Tibial nerve (tissue), 4 donors: Measurements from ENCODE around the gene HCRTR2. TPM values are rescaled to one million over a fixed set of nuclear protein-coding genes. Genes with fewer than 3 reads are reported as not detected.
"Not testable (repeated sequence)": the region's sequence is repeated elsewhere in the genome, so short reads cannot be mapped to it uniquely, and the experiment has no call there.

Experiments
- DNase-seq, 2 donors: peaks; one replicate each; pipeline ENCODE4 v3.0.0-alpha.2; 2019; ENCODE audit warnings: low spot score in 2 of 2
- H3K27ac ChIP-seq, 4 donors: fragments of 200-600 bp; sonication (generic) in 3 of 4; one replicate each; pipeline ENCODE4 v1.5.1; 2017 to 2019; ENCODE audit warnings: mild to moderate bottlenecking in 1 of 4
- H3K27me3 ChIP-seq, 2 donors: fragments of 200-600 bp; sonication (generic) in 1 of 2; one replicate each; pipeline versions ENCODE4 v1.5.1 to v1.6.0; 2017 to 2019
- H3K36me3 ChIP-seq, 3 donors: fragments of 200-600 bp; sonication (generic); one replicate each; pipeline ENCODE4 v1.5.1; 2018 to 2019
- H3K4me1 ChIP-seq, 4 donors: fragments of 200-600 bp; sonication (generic) in 3 of 4; one replicate each; pipeline ENCODE4 v1.5.1; 2017 to 2019
- H3K4me3 ChIP-seq, 4 donors: fragments of 200-600 bp; sonication (generic) in 3 of 4; one replicate each; pipeline ENCODE4 v1.5.1; 2017 to 2019; ENCODE audit warnings: mild to moderate bottlenecking in 1 of 4, moderate library complexity in 1 of 4
- H3K9me3 ChIP-seq, 4 donors: fragments of 200-600 bp; sonication (generic) in 3 of 4; one replicate each; pipeline ENCODE4 v1.5.1; 2017 to 2019
- EP300 ChIP-seq, 2 donors: sonication (generic); formaldehyde crosslinking; IDR thresholded peaks; one replicate each; pipeline ENCODE4 v1.6.1; 2017; ENCODE audit warnings: antibody characterized with exemption in 2 of 2, mild to moderate bottlenecking in 1 of 2
- POLR2A ChIP-seq, 2 donors: fragments of 450-650 bp; IDR thresholded peaks; one replicate each; pipeline ENCODE4 v1.6.1; 2017; ENCODE audit warnings: antibody characterized with exemption in 2 of 2, mild to moderate bottlenecking in 2 of 2, moderate library complexity in 2 of 2
- WGBS, 2 donors: methylation state at CpG; one replicate each; pipeline ENCODE4 v1.1.5; 2018; 5-methylcytosine and 5-hydroxymethylcytosine counted together
- total RNA-seq, 4 donors: library from RNA; depleted of rRNA; stranded (reverse); fragments of >200 nt; gene quantifications; one replicate each; pipeline ENCODE4 v1.1.0, GENCODE V29; 2016
- TF ChIP-seq, protein P1 (sequence below), 5 experiments: fragments of 200-600 bp in 3 of 5; fragments of 450-650 bp in 2 of 5; sonication (generic) in 3 of 5; IDR thresholded peaks; one replicate each; pipeline ENCODE4 v1.5.1; 2016 to 2019; ENCODE audit warnings: antibody characterized with exemption in 5 of 5, mild to moderate bottlenecking in 3 of 5, moderate library complexity in 2 of 5

The HCRTR2 gene
- total RNA-seq, 4 donors from 2014 or later, result not detected

DNA sequence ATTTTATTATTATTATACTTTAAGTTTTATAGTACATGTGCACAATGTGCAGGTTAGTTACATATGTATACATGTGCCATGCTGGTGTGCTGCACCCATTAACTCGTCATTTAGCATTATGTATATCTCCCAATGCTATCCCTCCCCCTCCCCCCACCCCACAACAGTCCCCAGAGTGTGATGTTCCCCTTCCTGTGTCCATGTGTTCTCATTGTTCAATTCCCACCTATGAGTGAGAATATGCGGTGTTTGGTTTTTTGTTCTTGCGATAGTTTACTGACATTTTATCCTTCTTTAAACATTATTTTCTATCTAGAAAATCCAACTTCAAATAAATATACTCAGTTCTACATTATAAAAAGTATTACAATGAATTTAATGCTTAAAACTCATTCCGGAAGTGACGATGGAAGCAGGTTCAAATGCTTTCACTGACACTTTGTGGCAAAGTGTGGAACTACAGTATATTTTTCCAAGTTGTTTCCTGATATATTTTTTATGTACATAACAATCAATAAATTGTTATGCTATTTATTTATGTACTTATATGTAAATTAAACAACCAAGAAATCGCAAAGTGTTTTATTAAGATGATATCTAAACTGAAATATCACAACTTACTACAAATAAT is 66.8 kb downstream of the HCRTR2 start:
- not testable (repeated sequence) for H3K4me3 ChIP-seq, DNase-seq, H3K27me3 ChIP-seq, H3K9me3 ChIP-seq, H3K27ac ChIP-seq, H3K36me3 ChIP-seq, H3K4me1 ChIP-seq
- TF ChIP-seq, protein P1, sequence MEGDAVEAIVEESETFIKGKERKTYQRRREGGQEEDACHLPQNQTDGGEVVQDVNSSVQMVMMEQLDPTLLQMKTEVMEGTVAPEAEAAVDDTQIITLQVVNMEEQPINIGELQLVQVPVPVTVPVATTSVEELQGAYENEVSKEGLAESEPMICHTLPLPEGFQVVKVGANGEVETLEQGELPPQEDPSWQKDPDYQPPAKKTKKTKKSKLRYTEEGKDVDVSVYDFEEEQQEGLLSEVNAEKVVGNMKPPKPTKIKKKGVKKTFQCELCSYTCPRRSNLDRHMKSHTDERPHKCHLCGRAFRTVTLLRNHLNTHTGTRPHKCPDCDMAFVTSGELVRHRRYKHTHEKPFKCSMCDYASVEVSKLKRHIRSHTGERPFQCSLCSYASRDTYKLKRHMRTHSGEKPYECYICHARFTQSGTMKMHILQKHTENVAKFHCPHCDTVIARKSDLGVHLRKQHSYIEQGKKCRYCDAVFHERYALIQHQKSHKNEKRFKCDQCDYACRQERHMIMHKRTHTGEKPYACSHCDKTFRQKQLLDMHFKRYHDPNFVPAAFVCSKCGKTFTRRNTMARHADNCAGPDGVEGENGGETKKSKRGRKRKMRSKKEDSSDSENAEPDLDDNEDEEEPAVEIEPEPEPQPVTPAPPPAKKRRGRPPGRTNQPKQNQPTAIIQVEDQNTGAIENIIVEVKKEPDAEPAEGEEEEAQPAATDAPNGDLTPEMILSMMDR (IDR thresholded peaks at IDR 0.05), result peak; percentile 19 to 39 (median 33)
- WGBS, 2 donors, result 52 to 56% methylated on average over 6 of the region's 6 CpGs

DNA sequence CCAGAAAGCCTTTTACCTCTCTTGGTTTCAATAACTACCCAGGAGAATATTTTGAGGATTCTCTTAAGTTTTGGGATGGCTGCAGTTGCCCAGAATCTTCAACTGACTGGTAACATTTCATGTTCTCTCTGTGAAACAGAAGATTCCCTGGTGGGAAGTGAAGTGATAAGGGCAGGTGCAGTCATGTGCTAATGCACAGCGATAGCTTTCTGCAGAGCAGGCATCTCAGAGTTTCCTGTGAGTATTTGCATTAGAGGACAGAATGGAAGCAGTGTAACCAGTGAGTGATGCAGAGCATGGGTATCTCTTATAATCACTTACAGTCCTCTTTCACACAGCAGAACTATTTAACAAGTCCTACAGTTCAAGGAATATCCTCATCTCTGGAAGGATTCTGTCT is 76.1 kb downstream of the HCRTR2 start:
- Histone ChIP-seq H3K36me3 (no peaks in the 10 kb centered on the region), H3K9me3 (no peaks in the 10 kb centered on the region), H3K4me1 (no peaks in the 10 kb centered on the region), H3K4me3 (no peak overlapping the region), H3K27ac (no peak overlapping the region), H3K27me3 (no peaks in the 10 kb centered on the region)
- TF ChIP-seq, protein P1 (IDR thresholded peaks at IDR 0.05), result no peak
- TF ChIP-seq POLR2A (IDR thresholded peaks at IDR 0.05) (no peak), EP300 (IDR thresholded peaks at IDR 0.05) (no peak)
- 25 to 44% methylated on average over 1 of the region's 1 CpG for WGBS, 2 donors
- DNase-seq, result no peak

DNA sequence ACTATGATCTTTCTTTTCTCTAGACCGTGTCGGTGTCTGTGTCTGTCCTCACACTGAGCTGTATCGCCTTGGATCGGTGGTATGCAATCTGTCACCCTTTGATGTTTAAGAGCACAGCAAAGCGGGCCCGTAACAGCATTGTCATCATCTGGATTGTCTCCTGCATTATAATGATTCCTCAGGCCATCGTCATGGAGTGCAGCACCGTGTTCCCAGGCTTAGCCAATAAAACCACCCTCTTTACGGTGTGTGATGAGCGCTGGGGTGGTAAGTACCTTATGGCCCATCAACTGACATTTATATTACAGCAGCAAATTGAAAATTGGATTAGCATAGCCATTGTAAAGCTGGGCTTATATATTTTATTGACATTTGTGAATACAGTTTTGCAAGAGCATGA is 80.8 kb downstream of the HCRTR2 start:
- WGBS, 2 donors, result 52 to 58% methylated on average over 10 of the region's 10 CpGs

DNA sequence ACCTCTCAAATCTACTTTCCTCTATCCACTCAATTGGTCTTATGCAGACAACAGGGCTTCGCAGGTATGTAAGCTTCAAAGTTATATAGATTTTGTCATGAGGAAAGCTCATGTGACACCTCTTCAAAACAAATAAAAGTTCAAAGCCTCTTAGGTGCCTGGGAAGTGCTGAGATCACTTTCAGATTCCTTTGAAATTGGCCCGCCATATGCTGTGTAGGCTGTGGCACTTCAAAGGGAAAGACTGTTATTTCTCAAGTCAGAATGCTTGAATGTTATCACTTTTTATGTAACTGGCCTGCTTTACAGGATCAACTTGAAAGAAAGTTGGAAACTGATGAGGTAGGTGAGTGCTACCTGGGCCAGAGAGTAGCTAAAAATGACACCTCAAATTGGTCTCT is 85.9 kb downstream of the HCRTR2 start:
- H3K4me3 ChIP-seq, result no peak overlapping the region
- H3K4me1 ChIP-seq, result no peaks in the 10 kb centered on the region
- DNase-seq, result no peak
- H3K9me3 ChIP-seq, result no peaks in the 10 kb centered on the region
- TF ChIP-seq, protein P1 (IDR thresholded peaks at IDR 0.05), result no peak
- 86 to 89% methylated on average over 2 of the region's 2 CpGs for WGBS, 2 donors
- no peak overlapping the region for H3K27ac ChIP-seq
- no peaks in the 10 kb centered on the region for H3K27me3 ChIP-seq
- no peaks in the 10 kb centered on the region for H3K36me3 ChIP-seq

More for the DNA sequence above, 80.8 kb downstream of the HCRTR2 start:
- Histone ChIP-seq H3K27ac (no peak overlapping the region), H3K4me3 (no peak overlapping the region), H3K36me3 (no peaks in the 10 kb centered on the region), H3K9me3 (no peaks in the 10 kb centered on the region), H3K27me3 (no peaks in the 10 kb centered on the region), H3K4me1 (no peaks in the 10 kb centered on the region)
- TF ChIP-seq POLR2A (IDR thresholded peaks at IDR 0.05), result no peak
- TF ChIP-seq, protein P1 (IDR thresholded peaks at IDR 0.05), result no peak
- TF ChIP-seq EP300 (IDR thresholded peaks at IDR 0.05), result no peak
- no peak for DNase-seq

DNA sequence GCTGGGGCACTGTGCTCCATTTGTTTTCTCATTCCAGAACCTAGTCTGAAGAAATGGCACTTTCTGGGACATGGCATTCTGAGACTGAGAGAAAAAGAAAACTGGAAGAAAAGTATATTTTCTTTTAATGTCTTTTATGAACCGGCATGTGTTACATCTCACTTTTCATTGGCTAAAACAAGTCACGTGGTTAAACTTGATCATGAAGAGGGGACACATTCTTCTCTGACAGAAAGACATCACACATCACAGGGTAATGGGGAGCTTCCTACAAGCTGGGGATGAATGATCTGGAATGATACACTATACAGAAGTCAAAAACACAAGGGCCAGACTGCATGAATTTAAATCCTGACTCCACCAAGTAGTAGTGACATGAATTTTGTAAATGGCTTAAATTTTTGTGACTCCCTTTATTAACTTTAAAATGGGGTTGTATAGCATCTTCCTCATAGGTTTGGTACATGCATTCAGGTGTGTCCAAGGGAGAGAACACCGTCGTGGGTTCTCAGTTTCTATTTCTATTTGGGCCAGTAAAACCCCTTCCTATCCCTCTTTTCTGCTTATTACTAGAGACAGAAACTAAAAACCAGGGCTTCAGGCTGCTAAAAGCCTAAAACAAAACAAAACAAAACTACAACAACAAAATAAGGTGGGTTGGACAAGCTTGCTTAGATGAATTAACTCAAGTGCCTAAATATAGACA is 91.2 kb downstream of the HCRTR2 start:
- TF ChIP-seq POLR2A (IDR thresholded peaks at IDR 0.05) (no peak), EP300 (IDR thresholded peaks at IDR 0.05) (no peak)
- TF ChIP-seq, protein P1 (IDR thresholded peaks at IDR 0.05), result no peak
- Histone ChIP-seq H3K4me3 (no peak overlapping the region), H3K27me3 (no peaks in the 10 kb centered on the region), H3K9me3 (no peaks in the 10 kb centered on the region), H3K27ac (no peak overlapping the region), H3K4me1 (no peaks in the 10 kb centered on the region), H3K36me3 (no peaks in the 10 kb centered on the region)
- 89% methylated on average over 4 of the region's 4 CpGs for WGBS, 2 donors
- DNase-seq, result no peak
